HepG2 (cell line): ENCODE measurements around the gene AGK.

Experiments used
- ATF3 ChIP-seq: sonication (generic); formaldehyde crosslinking; IDR thresholded peaks from 2 replicates; pipeline ENCODE4 v1.4.0; 2020; ENCODE audit warnings: missing genetic modification reagents
- CHD2 ChIP-seq: IDR thresholded peaks from 2 replicates; pipeline ENCODE4 v1.6.1; 2011; ENCODE audit warnings: low read depth, low read length, improper control_type of control experiment
- FOSL1 ChIP-seq: sonication (generic); formaldehyde crosslinking; IDR thresholded peaks from 2 replicates; pipeline ENCODE4 v1.9.0; 2021; ENCODE audit warnings: missing genetic modification reagents, borderline replicate concordance
- NR2C2 ChIP-seq: sonication (generic); formaldehyde crosslinking; IDR thresholded peaks from 2 replicates; pipeline ENCODE4 v1.4.0; 2020; ENCODE audit warnings: missing genetic modification reagents, mild to moderate bottlenecking, moderate library complexity, borderline replicate concordance
- TOE1 ChIP-seq: sonication (generic); formaldehyde crosslinking; IDR thresholded peaks from 2 replicates; pipeline ENCODE4 v1.4.0; 2020; ENCODE audit warnings: mild to moderate bottlenecking, missing genetic modification reagents
- WIZ ChIP-seq: sonication (generic); formaldehyde crosslinking; IDR thresholded peaks from 2 replicates; pipeline ENCODE4 v1.5.1; 2020; ENCODE audit warnings: mild to moderate bottlenecking, missing genetic modification reagents
- TF ChIP-seq, protein P1 (sequence below): sonication (generic); formaldehyde crosslinking; IDR thresholded peaks from 2 replicates; pipeline ENCODE4 v1.4.0; 2020; ENCODE audit warnings: missing genetic modification reagents
- TF ChIP-seq, protein P2 (sequence below): sonication (generic); formaldehyde crosslinking; IDR thresholded peaks from 2 replicates; pipeline ENCODE4 v1.5.0; 2020; ENCODE audit warnings: mild to moderate bottlenecking, missing genetic modification reagents, moderate library complexity

GRCh38 chr7:141511316-141511675 is 39.9 kb upstream of the AGK start:
- TF ChIP-seq FOSL1, result no peak
- no peak for TF ChIP-seq ATF3 (CRISPR knock-in tag)
- no peak for TF ChIP-seq CHD2
- no peak for TF ChIP-seq TOE1
- TF ChIP-seq NR2C2 (CRISPR knock-in tag), result no peak
- TF ChIP-seq WIZ (CRISPR knock-in tag), result no peak
- TF ChIP-seq, protein P1, sequence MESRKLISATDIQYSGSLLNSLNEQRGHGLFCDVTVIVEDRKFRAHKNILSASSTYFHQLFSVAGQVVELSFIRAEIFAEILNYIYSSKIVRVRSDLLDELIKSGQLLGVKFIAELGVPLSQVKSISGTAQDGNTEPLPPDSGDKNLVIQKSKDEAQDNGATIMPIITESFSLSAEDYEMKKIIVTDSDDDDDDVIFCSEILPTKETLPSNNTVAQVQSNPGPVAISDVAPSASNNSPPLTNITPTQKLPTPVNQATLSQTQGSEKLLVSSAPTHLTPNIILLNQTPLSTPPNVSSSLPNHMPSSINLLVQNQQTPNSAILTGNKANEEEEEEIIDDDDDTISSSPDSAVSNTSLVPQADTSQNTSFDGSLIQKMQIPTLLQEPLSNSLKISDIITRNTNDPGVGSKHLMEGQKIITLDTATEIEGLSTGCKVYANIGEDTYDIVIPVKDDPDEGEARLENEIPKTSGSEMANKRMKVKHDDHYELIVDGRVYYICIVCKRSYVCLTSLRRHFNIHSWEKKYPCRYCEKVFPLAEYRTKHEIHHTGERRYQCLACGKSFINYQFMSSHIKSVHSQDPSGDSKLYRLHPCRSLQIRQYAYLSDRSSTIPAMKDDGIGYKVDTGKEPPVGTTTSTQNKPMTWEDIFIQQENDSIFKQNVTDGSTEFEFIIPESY (CRISPR knock-in tag), result no peak
- TF ChIP-seq, protein P2, sequence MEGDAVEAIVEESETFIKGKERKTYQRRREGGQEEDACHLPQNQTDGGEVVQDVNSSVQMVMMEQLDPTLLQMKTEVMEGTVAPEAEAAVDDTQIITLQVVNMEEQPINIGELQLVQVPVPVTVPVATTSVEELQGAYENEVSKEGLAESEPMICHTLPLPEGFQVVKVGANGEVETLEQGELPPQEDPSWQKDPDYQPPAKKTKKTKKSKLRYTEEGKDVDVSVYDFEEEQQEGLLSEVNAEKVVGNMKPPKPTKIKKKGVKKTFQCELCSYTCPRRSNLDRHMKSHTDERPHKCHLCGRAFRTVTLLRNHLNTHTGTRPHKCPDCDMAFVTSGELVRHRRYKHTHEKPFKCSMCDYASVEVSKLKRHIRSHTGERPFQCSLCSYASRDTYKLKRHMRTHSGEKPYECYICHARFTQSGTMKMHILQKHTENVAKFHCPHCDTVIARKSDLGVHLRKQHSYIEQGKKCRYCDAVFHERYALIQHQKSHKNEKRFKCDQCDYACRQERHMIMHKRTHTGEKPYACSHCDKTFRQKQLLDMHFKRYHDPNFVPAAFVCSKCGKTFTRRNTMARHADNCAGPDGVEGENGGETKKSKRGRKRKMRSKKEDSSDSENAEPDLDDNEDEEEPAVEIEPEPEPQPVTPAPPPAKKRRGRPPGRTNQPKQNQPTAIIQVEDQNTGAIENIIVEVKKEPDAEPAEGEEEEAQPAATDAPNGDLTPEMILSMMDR (CRISPR knock-in tag), result no peak
